ENCODE measurements around the gene MARCHF10.

- TF ChIP-seq POLR2A (IDR thresholded peaks at IDR 0.05; ENCODE audit: low read depth): no peak
- TF ChIP-seq CTCF (IDR thresholded peaks at IDR 0.05): no peak
- no peak for TF ChIP-seq POLR2AphosphoS5 (IDR thresholded peaks at IDR 0.05)
Measured at GRCh38 chr17:62745806-62746205, 62.3 kb downstream of the MARCHF10 start.
